Tibial artery (tissue), 4 donors: ENCODE results near the gene HAO2.

Experiments
- DNase-seq, 2 donors: peaks; one replicate each; pipeline ENCODE4 v3.0.0-alpha.2; 2019
- H3K27ac ChIP-seq, 2 donors: fragments of 200-600 bp; sonication (generic) in 1 of 2; 1 replicate in 1 of 2; 2 replicates in 1 of 2; pipeline ENCODE4 v1.5.1; 2018 to 2019; ENCODE audit warnings: mild to moderate bottlenecking in 1 of 2
- H3K27me3 ChIP-seq, 2 donors: fragments of 200-600 bp; sonication (generic) in 1 of 2; one replicate each; pipeline versions ENCODE4 v1.5.1 to v1.6.0; 2016 to 2019
- H3K36me3 ChIP-seq, 3 donors: fragments of 200-600 bp; sonication (generic) in 2 of 3; one replicate each; pipeline ENCODE4 v1.5.1; 2016 to 2019; ENCODE audit warnings: mild to moderate bottlenecking in 2 of 3
- H3K4me1 ChIP-seq, 4 donors: fragments of 200-600 bp; sonication (generic) in 2 of 4; 1 replicate in 3 of 4; 2 replicates in 1 of 4; pipeline ENCODE4 v1.5.1; 2016 to 2019
- H3K4me3 ChIP-seq, 2 donors: fragments of 200-600 bp; sonication (generic) in 1 of 2; 1 replicate in 1 of 2; 2 replicates in 1 of 2; pipeline ENCODE4 v1.5.1; 2018 to 2019; ENCODE audit warnings: mild to moderate bottlenecking in 2 of 2
- H3K9me3 ChIP-seq, 3 donors: fragments of 200-600 bp; sonication (generic) in 1 of 3; one replicate each; pipeline ENCODE4 v1.5.1; 2016 to 2019
- CTCF ChIP-seq, 2 experiments: fragments of 200-600 bp in 1 of 2; fragments of 450-650 bp in 1 of 2; IDR thresholded peaks; one replicate each; pipeline ENCODE4 v1.5.1; 2017 to 2019; ENCODE audit warnings: antibody characterized with exemption in 2 of 2, mild to moderate bottlenecking in 1 of 2, moderate library complexity in 1 of 2
- intact Hi-C: fragments of 100-400 bp; cut with DNase I; formaldehyde crosslinking; loops from one replicate; pipeline ENCODE4 v1.15.0; 2023; ENCODE audit warnings: low total_unique reads

The HAO2 gene

GRCh38 chr1:119391749-119392148 lies 23.2 kb downstream of the HAO2 start:
- no peak for DNase-seq
- Histone ChIP-seq H3K36me3 (no peaks in the 10 kb centered on the region), H3K27ac (no peak overlapping the region), H3K4me1 (no peaks in the 10 kb centered on the region), H3K27me3 (no peaks in the 10 kb centered on the region), H3K9me3 (no peaks in the 10 kb centered on the region), H3K4me3 (no peak overlapping the region)
- no peak for TF ChIP-seq CTCF (IDR thresholded peaks at IDR 0.05)
- intact Hi-C loops: no loop called here

GRCh38 chr1:119394085-119394484 lies 25.5 kb downstream of the HAO2 start:
- DNase-seq: no peak
- no peaks in the 10 kb centered on the region for H3K4me1 ChIP-seq
- intact Hi-C loops: no loop called here

GRCh38 chr1:119396982-119397381 lies 28.4 kb downstream of the HAO2 start:
- DNase-seq: no peak
- TF ChIP-seq CTCF (IDR thresholded peaks at IDR 0.05): no peak
- Histone ChIP-seq H3K4me3 (no peak overlapping the region), H3K27me3 (no peaks in the 10 kb centered on the region), H3K4me1 (no peaks in the 10 kb centered on the region), H3K9me3 (no peaks in the 10 kb centered on the region), H3K36me3 (no peaks in the 10 kb centered on the region), H3K27ac (no peak overlapping the region)
- intact Hi-C loops: no loop called here

More at GRCh38 chr1:119394085-119394484, 25.5 kb downstream of the HAO2 start:
- no peaks in the 10 kb centered on the region for H3K27me3 ChIP-seq
- H3K27ac ChIP-seq: no peak overlapping the region
- H3K36me3 ChIP-seq: no peaks in the 10 kb centered on the region
- H3K9me3 ChIP-seq: no peaks in the 10 kb centered on the region
- no peak for TF ChIP-seq CTCF (IDR thresholded peaks at IDR 0.05)
- no peak overlapping the region for H3K4me3 ChIP-seq

- no peaks in the 10 kb centered on the region for H3K4me1 ChIP-seq
- H3K36me3 ChIP-seq: no peaks in the 10 kb centered on the region
- no peak for TF ChIP-seq CTCF (IDR thresholded peaks at IDR 0.05)
- no peak for DNase-seq
- no peak overlapping the region for H3K27ac ChIP-seq
- intact Hi-C loops: no loop called here
- no peaks in the 10 kb centered on the region for H3K9me3 ChIP-seq
- H3K27me3 ChIP-seq: no peaks in the 10 kb centered on the region
- H3K4me3 ChIP-seq: no peak overlapping the region
These were observed 29.4 kb downstream of the HAO2 start for GRCh38 chr1:119397986-119398385.

GRCh38 chr1:119404736-119405135 lies 36.2 kb downstream of the HAO2 start:
- DNase-seq: no peak
- no peak for TF ChIP-seq CTCF (IDR thresholded peaks at IDR 0.05)
- no peaks in the 10 kb centered on the region for H3K9me3 ChIP-seq
- intact Hi-C loops: no loop called here
- H3K4me3 ChIP-seq: no peak overlapping the region
- no peaks in the 10 kb centered on the region for H3K27me3 ChIP-seq
- no peaks in the 10 kb centered on the region for H3K4me1 ChIP-seq
- no peaks in the 10 kb centered on the region for H3K36me3 ChIP-seq
- no peak overlapping the region for H3K27ac ChIP-seq

- Histone ChIP-seq H3K36me3 (no peaks in the 10 kb centered on the region), H3K9me3 (no peaks in the 10 kb centered on the region), H3K27me3 (no peaks in the 10 kb centered on the region), H3K4me3 (no peak overlapping the region), H3K4me1 (no peaks in the 10 kb centered on the region), H3K27ac (no peak overlapping the region)
- intact Hi-C loops: no loop called here
- no peak for TF ChIP-seq CTCF (IDR thresholded peaks at IDR 0.05)
- no peak for DNase-seq
These were observed 41.1 kb downstream of the HAO2 start for GRCh38 chr1:119409731-119410130.
